Astrocyte (in vitro differentiated cells and primary cell): Measurements from ENCODE around the gene ACOD1. TPM values are rescaled to one million over a fixed set of nuclear protein-coding genes. Genes with fewer than 3 reads are reported as not detected.
A peak's percentile ranks its signal among the peaks of the same experiment; 100 is the strongest.
"Not testable (repeated sequence)": the region's sequence is repeated elsewhere in the genome, so short reads cannot be mapped to it uniquely, and the experiment has no call there.

Experiments
- DNase-seq: peaks from one replicate; pipeline ENCODE4 v3.0.0-alpha.2; 2010; ENCODE audit warnings: low read depth
- FAIRE-seq: peaks from 2 replicates; lab custom pipeline; 2011; peaks lifted over from hg19 to GRCh38; lab: Jason Lieb, UNC
- H2AFZ ChIP-seq: 2 replicates; pipeline ENCODE4 v1.6.0; 2012; ENCODE audit warnings: low read depth, low read length, inconsistent platforms
- H3K27ac ChIP-seq: 2 replicates; pipeline ENCODE4 v1.5.1; 2011; ENCODE audit warnings: low read depth, low read length, inconsistent platforms
- H3K27me3 ChIP-seq: 2 replicates; pipeline ENCODE4 v1.6.0; 2011; ENCODE audit warnings: low read length, inconsistent platforms; ENCODE audit not compliant: insufficient read depth
- H3K36me3 ChIP-seq: 2 replicates; pipeline ENCODE4 v1.5.1; 2011; ENCODE audit warnings: low read length, inconsistent platforms; ENCODE audit not compliant: insufficient read depth
- H3K4me1 ChIP-seq: 2 replicates; pipeline ENCODE4 v1.5.1; 2011; ENCODE audit warnings: low read length, inconsistent platforms; ENCODE audit not compliant: insufficient read depth
- H3K4me2 ChIP-seq: 2 replicates; pipeline ENCODE4 v1.6.0; 2012; ENCODE audit warnings: low read length, inconsistent platforms
- H3K4me3 ChIP-seq: 2 replicates; pipeline ENCODE4 v1.5.1; 2011; ENCODE audit warnings: low read depth, mild to moderate bottlenecking, low read length, inconsistent platforms; ENCODE audit not compliant: insufficient read depth
- H3K79me2 ChIP-seq: 2 replicates; pipeline ENCODE4 v1.6.0; 2012; ENCODE audit warnings: mild to moderate bottlenecking, low read length, inconsistent platforms; ENCODE audit not compliant: insufficient read depth
- H3K9ac ChIP-seq: 2 replicates; pipeline ENCODE4 v1.6.0; 2012; ENCODE audit warnings: mild to moderate bottlenecking, low read length, inconsistent platforms
- H3K9me3 ChIP-seq: 2 replicates; pipeline ENCODE4 v1.5.1; 2012; ENCODE audit warnings: low read depth, mild to moderate bottlenecking, low read length, inconsistent platforms; ENCODE audit not compliant: insufficient read depth
- H4K20me1 ChIP-seq: 2 replicates; pipeline ENCODE4 v1.6.0; 2012; ENCODE audit warnings: low read length, inconsistent platforms; ENCODE audit not compliant: insufficient read depth
- H3K27ac Mint-ChIP-seq: one replicate; pipeline ENCODE4 v1.8.0; 2021; ENCODE audit warnings: mild to moderate bottlenecking, mixed read lengths; ENCODE audit not compliant: unreplicated experiment
- H3K27me3 Mint-ChIP-seq: one replicate; pipeline ENCODE4 v1.8.0; 2021; ENCODE audit warnings: low read depth, mixed read lengths; ENCODE audit not compliant: unreplicated experiment
- H3K36me3 Mint-ChIP-seq: one replicate; pipeline ENCODE4 v1.8.0; 2021; ENCODE audit warnings: low read depth, mixed read lengths; ENCODE audit not compliant: unreplicated experiment
- H3K4me1 Mint-ChIP-seq: one replicate; pipeline ENCODE4 v1.8.0; 2021; ENCODE audit warnings: low read depth, mixed read lengths; ENCODE audit not compliant: unreplicated experiment
- H3K4me3 Mint-ChIP-seq: one replicate; pipeline ENCODE4 v1.8.0; 2021; ENCODE audit warnings: mild to moderate bottlenecking, moderate library complexity, mixed read lengths; ENCODE audit not compliant: unreplicated experiment
- H3K9me3 Mint-ChIP-seq: one replicate; pipeline ENCODE4 v1.8.0; 2021; ENCODE audit warnings: mild to moderate bottlenecking, mixed read lengths; ENCODE audit not compliant: unreplicated experiment
- CTCF ChIP-seq: IDR thresholded peaks from 2 replicates; pipeline ENCODE4 v1.5.1; 2011; ENCODE audit warnings: low read depth, mild to moderate bottlenecking, inconsistent platforms, low read length, moderate library complexity; ENCODE audit not compliant: insufficient read depth
- EZH2 ChIP-seq: IDR thresholded peaks from 2 replicates; pipeline ENCODE4 v1.6.1; 2012; ENCODE audit warnings: mild to moderate bottlenecking, low read length, inconsistent platforms; ENCODE audit not compliant: insufficient read depth
- total RNA-seq: library from RNA; stranded (reverse); gene quantifications from 2 replicates; pipeline ENCODE4 v1.2.1, GENCODE V29; 2021

The ACOD1 gene
- total RNA-seq, 1 donor from 2014 or later = not detected

DNA sequence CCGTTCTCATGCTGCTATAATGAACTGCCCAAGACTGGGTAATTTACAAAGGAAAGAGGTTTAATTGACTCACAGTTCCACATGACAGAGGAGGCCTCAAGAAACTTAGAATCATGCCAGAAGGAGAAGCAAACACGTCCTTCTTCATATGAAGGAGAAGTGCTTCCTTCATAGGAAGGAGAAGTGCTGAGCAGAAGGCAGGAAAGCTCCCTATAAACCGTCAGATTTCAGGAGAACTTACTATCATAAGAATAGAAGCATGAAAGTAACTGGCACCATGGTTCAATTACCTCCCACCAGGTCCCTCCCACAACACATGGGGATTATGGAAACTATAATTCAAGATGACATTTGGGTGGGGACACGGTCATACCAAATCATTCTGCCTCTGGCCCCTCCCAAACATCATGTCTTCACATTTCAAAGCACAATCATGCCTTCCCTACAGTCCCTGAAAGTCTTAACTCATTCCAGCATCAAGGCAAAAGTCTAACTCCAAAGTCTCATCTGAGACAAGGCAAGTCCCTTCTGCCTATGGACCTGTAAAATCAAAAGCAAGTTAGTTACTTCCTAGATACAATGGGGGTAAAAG, 10.6 kb downstream of the ACOD1 start:
- Histone ChIP-seq H3K4me1 (no peaks in the 10 kb centered on the region), H4K20me1 (no peaks in the 10 kb centered on the region), H3K9ac (no peak overlapping the region), H3K79me2 (no peaks in the 10 kb centered on the region), H3K9me3 (peaks cover 13% of the 10 kb centered on the region), H3K27me3 (no peaks in the 10 kb centered on the region), H2AFZ (no peak overlapping the region), H3K4me2 (no peak overlapping the region), H3K27ac (no peak overlapping the region), H3K36me3 (no peaks in the 10 kb centered on the region), H3K4me3 (no peak overlapping the region)
- peaks cover 2% of the 10 kb centered on the region for H3K36me3 Mint-ChIP-seq
- H3K4me3 Mint-ChIP-seq = no peak overlapping the region
- DNase-seq (no peak), FAIRE-seq (no peak)
- H3K27me3 Mint-ChIP-seq = no peaks in the 10 kb centered on the region
- peaks cover 13% of the 10 kb centered on the region for H3K9me3 Mint-ChIP-seq
- H3K4me1 Mint-ChIP-seq = no peaks in the 10 kb centered on the region
- no peak overlapping the region for H3K27ac Mint-ChIP-seq
- TF ChIP-seq EZH2 (no peak), CTCF (no peak)

DNA sequence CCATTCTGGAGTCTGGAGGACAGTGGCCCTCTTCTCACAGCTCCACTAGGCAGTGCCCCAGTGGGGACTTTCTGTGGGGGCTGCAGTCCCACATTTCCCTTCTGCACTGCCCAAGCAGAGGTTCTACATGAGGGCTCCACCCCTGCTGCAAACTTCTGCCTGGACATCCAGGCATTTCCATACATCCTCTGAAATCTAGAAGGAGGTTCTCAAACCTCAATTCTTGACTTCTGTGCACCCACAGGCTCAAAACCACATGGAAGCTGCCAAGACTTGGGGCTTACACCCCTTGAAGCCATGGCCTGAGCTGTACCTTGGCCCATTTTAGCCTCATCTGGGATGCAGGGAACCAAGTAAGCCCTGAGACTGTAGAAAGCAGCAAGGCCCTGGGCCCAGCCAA, 11.4 kb downstream of the ACOD1 start:
- not testable (repeated sequence) for H3K4me3 Mint-ChIP-seq, H3K9ac ChIP-seq, DNase-seq, H3K27ac Mint-ChIP-seq, H3K4me3 ChIP-seq, H3K27me3 ChIP-seq, H3K4me1 Mint-ChIP-seq, H3K36me3 ChIP-seq, H3K79me2 ChIP-seq, FAIRE-seq, H3K4me1 ChIP-seq, H3K27ac ChIP-seq, H2AFZ ChIP-seq, H4K20me1 ChIP-seq, H3K4me2 ChIP-seq, H3K27me3 Mint-ChIP-seq, H3K36me3 Mint-ChIP-seq
- H3K9me3 Mint-ChIP-seq = peaks cover 13% of the 10 kb centered on the region
- peaks cover 13% of the 10 kb centered on the region for H3K9me3 ChIP-seq

- H4K20me1 ChIP-seq = no peaks in the 10 kb centered on the region
- DNase-seq (peak; percentile 65), FAIRE-seq (no peak)
- no peaks in the 10 kb centered on the region for H3K36me3 ChIP-seq
- peaks cover 3% of the 10 kb centered on the region for H3K27me3 ChIP-seq
- no peak overlapping the region for H3K27ac ChIP-seq
- TF ChIP-seq CTCF (no peak), EZH2 (no peak)
- H3K4me1 Mint-ChIP-seq = peaks cover 15% of the 10 kb centered on the region
- H3K79me2 ChIP-seq = no peaks in the 10 kb centered on the region
- H3K4me2 ChIP-seq = peak overlapping the region; percentile 52
- H3K9me3 Mint-ChIP-seq = no peaks in the 10 kb centered on the region
- peaks cover 3% of the 10 kb centered on the region for H3K27me3 Mint-ChIP-seq
- peak overlapping the region; percentile 14 for H3K27ac Mint-ChIP-seq
- no peaks in the 10 kb centered on the region for H3K9me3 ChIP-seq
- no peak overlapping the region for H3K9ac ChIP-seq
- H2AFZ ChIP-seq = no peak overlapping the region
- H3K4me3 Mint-ChIP-seq = no peak overlapping the region
- H3K36me3 Mint-ChIP-seq = no peaks in the 10 kb centered on the region
- H3K4me3 ChIP-seq = no peak overlapping the region
- H3K4me1 ChIP-seq = peaks cover 8% of the 10 kb centered on the region
These were observed 17.6 kb downstream of the ACOD1 start for GRCh38 chr13:76965759-76966421.
